Measurements from ENCODE around the gene RPTOR.

- TF ChIP-seq CTCF (IDR thresholded peaks at IDR 0.05): no peak
- TF ChIP-seq POLR2AphosphoS5 (IDR thresholded peaks at IDR 0.05): no peak
Observed at GRCh38 chr17:80665792-80666191, 121.2 kb downstream of the RPTOR start.
